Pancreas (tissue), 10 donors: ENCODE data around the gene TIPARP. TPM values are rescaled to one million over a fixed set of nuclear protein-coding genes. Genes with fewer than 3 reads are reported as not detected.
A peak's percentile ranks its signal among the peaks of the same experiment; 100 is the strongest.

Source experiments
- ATAC-seq, 4 donors: fragments of 200-7000 bp; cut with Tn5 transposase; one replicate each; pipeline versions ENCODE4 v1.8.0 to v1.9.1; 2020; ENCODE audit warnings: mild to moderate bottlenecking in 4 of 4, moderate library complexity in 4 of 4
- DNase-seq, 6 donors: peaks; one replicate each; pipeline ENCODE4 v3.0.0-alpha.2; 2020
- FAIRE-seq: peaks from 2 replicates; lab custom pipeline; 2012; peaks lifted over from hg19 to GRCh38; lab: Jason Lieb, UNC
- H3K27ac ChIP-seq, 4 donors: fragments of 200-600 bp; sonication (generic); 1 replicate in 3 of 4; 2 replicates in 1 of 4; pipeline versions ENCODE4 v1.5.0 to v1.8.0; 2020
- H3K27me3 ChIP-seq, 4 donors: fragments of 200-600 bp; one replicate each; pipeline ENCODE4 v1.8.0; 2021
- H3K36me3 ChIP-seq, 3 donors: fragments of 200-600 bp; sonication (generic) in 1 of 3; one replicate each; pipeline versions ENCODE4 v1.5.0 to v1.8.0; 2020 to 2021
- H3K4me1 ChIP-seq, 3 donors: fragments of 200-600 bp; one replicate each; pipeline ENCODE4 v1.8.0; 2021
- H3K4me3 ChIP-seq, 4 donors: fragments of 200-600 bp; sonication (generic) in 2 of 4; one replicate each; pipeline versions ENCODE4 v1.5.0 to v1.8.0; 2020 to 2021
- H3K9me3 ChIP-seq, 4 donors: fragments of 200-600 bp; one replicate each; pipeline ENCODE4 v1.8.0; 2021
- WGBS, 2 donors: extraction: QIAGEN DNeasy Blood & Tissue Kit; methylation state at CpG; one replicate each; pipeline ENCODE4 v1.1.7; 2013; 5-methylcytosine and 5-hydroxymethylcytosine counted together
- intact Hi-C, 3 donors: fragments of 100-400 bp; cut with DNase I; formaldehyde crosslinking; loops; one replicate each; pipeline versions ENCODE4 v1.11.1 to v1.14.2; 2022
- polyA plus RNA-seq, 2 donors: library from polyadenylated mRNA; stranded (reverse); fragments of 200-250 nt; gene quantifications; one replicate each; pipeline ENCODE4 v1.2.3, GENCODE V29; 2013
- total RNA-seq, 6 donors: library from RNA; stranded (reverse); fragmentation: NEBNext Ultra II Directional in 4 of 6; extraction: Animal tissue kit (Norgen Biotek cat#: 25700) in 4 of 6; gene quantifications; one replicate each; pipeline versions ENCODE4 v1.2.1 to v1.2.4, GENCODE V29; 2021 to 2023
- TF ChIP-seq, protein P1 (sequence below), 4 donors: fragments of 200-600 bp; sonication (generic) in 3 of 4; IDR thresholded peaks; one replicate each; pipeline versions ENCODE4 v1.5.0 to v1.8.0; 2021; ENCODE audit warnings: antibody characterized with exemption in 4 of 4
- donor health status: healthy with polysubstance abuse.
- donor health status: DM: no; HTN: no; CAD: no; lungs with moderate emphysema.
- donor health status: DM: no; HTN: no; CAD: no.
- donor health status: control.
- donor health status: control.
- donor health status: Bipolar disorder and iron deficiency.
- donor health status: DM: yes; HTN: yes; CAD: no.
- donor health status: DM: no; HTN: no; CAD: no.
- donor health status: DM: no; HTN: no; CAD: no.
- donor health status: DM: yes; HTN: yes; CAD: no.

The TIPARP gene
- total and polyA plus RNA-seq, 8 donors, result 6.0 to 15.0 (median 10.1) TPM

DNA sequence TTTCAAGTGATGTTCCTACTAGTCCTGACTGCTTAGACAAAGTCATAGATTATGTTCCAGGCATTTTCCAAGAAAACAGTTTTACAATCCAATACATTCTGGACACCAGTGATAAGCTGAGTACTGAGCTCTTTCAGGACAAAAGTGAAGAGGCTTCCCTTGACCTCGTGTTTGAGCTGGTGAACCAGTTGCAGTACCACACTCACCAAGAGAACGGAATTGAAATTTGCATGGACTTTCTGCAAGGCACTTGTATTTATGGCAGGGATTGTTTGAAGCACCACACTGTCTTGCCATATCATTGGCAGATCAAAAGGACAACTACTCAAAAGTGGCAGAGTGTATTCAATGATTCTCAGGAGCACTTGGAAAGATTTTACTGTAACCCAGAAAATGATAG is 3.8 kb downstream of the TIPARP start:
- TF ChIP-seq, protein P1, sequence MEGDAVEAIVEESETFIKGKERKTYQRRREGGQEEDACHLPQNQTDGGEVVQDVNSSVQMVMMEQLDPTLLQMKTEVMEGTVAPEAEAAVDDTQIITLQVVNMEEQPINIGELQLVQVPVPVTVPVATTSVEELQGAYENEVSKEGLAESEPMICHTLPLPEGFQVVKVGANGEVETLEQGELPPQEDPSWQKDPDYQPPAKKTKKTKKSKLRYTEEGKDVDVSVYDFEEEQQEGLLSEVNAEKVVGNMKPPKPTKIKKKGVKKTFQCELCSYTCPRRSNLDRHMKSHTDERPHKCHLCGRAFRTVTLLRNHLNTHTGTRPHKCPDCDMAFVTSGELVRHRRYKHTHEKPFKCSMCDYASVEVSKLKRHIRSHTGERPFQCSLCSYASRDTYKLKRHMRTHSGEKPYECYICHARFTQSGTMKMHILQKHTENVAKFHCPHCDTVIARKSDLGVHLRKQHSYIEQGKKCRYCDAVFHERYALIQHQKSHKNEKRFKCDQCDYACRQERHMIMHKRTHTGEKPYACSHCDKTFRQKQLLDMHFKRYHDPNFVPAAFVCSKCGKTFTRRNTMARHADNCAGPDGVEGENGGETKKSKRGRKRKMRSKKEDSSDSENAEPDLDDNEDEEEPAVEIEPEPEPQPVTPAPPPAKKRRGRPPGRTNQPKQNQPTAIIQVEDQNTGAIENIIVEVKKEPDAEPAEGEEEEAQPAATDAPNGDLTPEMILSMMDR (IDR thresholded peaks at IDR 0.05), result no peak
- Histone ChIP-seq H3K4me1 (peaks cover 7 to 57% (median 54%) of the 10 kb centered on the region in 3 donors), H3K27ac (no peak overlapping the region), H3K27me3 (no peaks in the 10 kb centered on the region), H3K9me3 (no peaks in the 10 kb centered on the region), H3K36me3 (peaks cover 0 to 9% (median 0%) of the 10 kb centered on the region in 3 donors), H3K4me3 (no peak overlapping the region)
- ATAC-seq, result no peak
- DNase-seq, result no peak
- FAIRE-seq, result no peak
- 77 to 87% methylated on average over 2 of the region's 2 CpGs for WGBS, 2 donors
- intact Hi-C loops, result loop anchor here in 2 of 3 donors (10.0 kb wide), 4 partner anchors 123 to 457 kb away; partner anchors contain the start of gene SSR3 (in 1 of the 2)

DNA sequence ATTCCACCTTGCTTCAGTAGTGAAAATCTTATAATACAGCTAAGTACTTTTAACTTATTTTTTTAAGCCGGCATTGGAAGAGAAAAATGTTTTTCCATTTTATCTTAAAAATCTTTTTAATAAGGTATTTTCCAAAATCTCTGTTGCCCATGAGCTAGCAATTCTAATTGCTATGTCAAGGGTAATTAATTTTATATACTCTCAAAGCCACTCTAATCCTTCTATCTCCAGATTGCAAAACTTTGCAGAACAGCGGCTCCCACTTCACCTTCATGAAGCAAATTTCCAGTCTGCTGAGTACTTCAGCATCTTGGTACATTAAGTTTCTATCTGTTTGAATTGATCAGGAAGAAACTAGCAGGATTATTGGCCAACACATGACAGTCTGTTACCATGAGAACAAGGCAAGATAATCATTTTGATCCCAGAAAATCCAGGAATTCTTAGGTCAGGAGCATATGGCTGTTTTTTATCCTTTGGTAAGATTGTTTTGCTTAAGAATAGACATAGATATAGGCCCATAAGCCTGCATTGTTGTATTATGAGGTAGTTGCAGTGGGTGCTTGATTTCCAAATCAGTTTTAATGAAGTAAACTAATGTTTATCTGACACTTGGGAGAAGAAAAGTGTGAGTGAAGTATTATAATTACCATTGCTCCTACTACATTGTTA is 6.0 kb downstream of the TIPARP start:
- 87 to 95% methylated on average over 2 of the region's 2 CpGs for WGBS, 2 donors
- TF ChIP-seq, protein P1 (IDR thresholded peaks at IDR 0.05), result no peak
- Histone ChIP-seq H3K36me3 (peaks cover 0 to 9% (median 0%) of the 10 kb centered on the region in 3 donors), H3K4me3 (no peak overlapping the region), H3K9me3 (no peaks in the 10 kb centered on the region), H3K27me3 (no peaks in the 10 kb centered on the region), H3K4me1 (peaks cover 8 to 51% (median 51%) of the 10 kb centered on the region in 3 donors), H3K27ac (peak overlapping the region in 2 of 4 donors; percentile 36 to 67)
- intact Hi-C loops, result no loop called here
- ATAC-seq (no peak), DNase-seq (no peak), FAIRE-seq (no peak)

DNA sequence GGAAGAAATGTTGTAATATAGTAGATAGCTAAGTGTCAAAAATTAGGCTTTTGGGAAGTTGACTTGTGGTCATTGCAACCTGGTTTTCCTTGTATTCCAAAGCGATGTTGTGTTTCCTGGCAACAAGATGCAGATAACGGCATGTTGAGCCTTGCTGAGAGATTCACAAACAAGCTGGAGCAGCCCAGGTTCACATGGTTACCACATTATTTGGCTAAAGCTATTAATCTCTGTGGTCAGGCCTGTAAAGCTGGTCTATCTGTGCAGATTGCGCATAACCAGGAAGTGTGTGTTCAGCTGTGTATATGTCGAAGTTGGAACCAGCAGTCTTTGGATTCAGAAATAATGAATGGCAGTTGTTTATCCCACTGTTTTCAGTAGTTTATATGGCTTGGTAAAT is 6.6 kb downstream of the TIPARP start:
- ATAC-seq (peak; percentile 82 to 91 (median 88)), FAIRE-seq (no peak), DNase-seq (peak in 4 of 6 donors; percentile 25 to 64 (median 38))
- H3K27ac ChIP-seq, result peak overlapping the region in 2 of 4 donors; percentile 36 to 67
- no peaks in the 10 kb centered on the region for H3K27me3 ChIP-seq
- H3K36me3 ChIP-seq, result peaks cover 0 to 9% (median 0%) of the 10 kb centered on the region in 3 donors
- TF ChIP-seq, protein P1 (IDR thresholded peaks at IDR 0.05), result no peak
- H3K4me1 ChIP-seq, result peaks cover 14 to 57% (median 56%) of the 10 kb centered on the region in 3 donors
- H3K4me3 ChIP-seq, result no peak overlapping the region
- no peaks in the 10 kb centered on the region for H3K9me3 ChIP-seq
- WGBS, 2 donors, result 21% methylated on average over 4 of the region's 4 CpGs
- intact Hi-C loops, result no loop called here

DNA sequence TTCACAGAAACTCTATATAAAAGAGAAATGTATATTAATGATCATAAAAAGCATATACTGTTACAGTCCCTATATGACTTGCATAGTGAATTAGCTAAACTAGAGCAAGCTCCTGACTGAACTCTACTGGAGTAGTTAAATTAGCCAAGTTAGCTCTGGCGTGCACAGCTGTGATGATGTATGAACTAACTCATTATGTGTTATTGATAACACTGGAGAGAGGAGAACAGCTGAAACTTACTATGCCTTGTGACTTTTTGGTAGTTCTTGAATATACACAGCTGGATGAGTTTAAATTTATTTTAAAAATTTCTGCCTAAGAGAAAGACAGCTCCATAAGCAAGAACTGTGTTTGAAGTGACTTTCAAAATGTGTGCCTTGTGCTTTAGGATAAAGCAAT is 8.1 kb downstream of the TIPARP start:
- intact Hi-C loops, result no loop called here
- Histone ChIP-seq H3K27me3 (no peaks in the 10 kb centered on the region), H3K27ac (no peak overlapping the region), H3K9me3 (no peaks in the 10 kb centered on the region), H3K4me1 (peaks cover 26 to 62% (median 54%) of the 10 kb centered on the region in 3 donors), H3K36me3 (peaks cover 0 to 9% (median 0%) of the 10 kb centered on the region in 3 donors), H3K4me3 (no peak overlapping the region)
- no peak for ATAC-seq
- FAIRE-seq, result no peak
- TF ChIP-seq, protein P1 (IDR thresholded peaks at IDR 0.05), result no peak
- WGBS, 2 donors, result 23% methylated on average over 1 of the region's 1 CpG
- DNase-seq, result no peak

DNA sequence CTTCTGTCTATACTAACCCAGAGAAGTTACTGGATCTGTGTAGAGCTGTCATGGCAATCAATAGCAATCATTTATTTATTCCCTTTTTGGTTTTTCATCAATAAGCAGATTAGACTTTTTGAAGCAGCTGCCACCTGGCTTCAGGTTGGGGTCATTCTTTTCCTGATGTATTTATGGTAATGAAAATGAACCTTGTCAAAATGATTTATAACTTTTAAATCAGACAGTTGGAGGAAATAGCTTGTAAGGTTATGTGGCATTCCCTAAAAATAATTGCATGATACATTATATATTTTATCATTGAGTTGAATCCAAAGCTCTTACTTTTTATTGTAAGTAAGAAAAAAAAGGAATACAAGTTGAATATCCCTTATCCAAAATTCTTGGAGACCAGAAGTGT is 8.6 kb downstream of the TIPARP start:
- no peaks in the 10 kb centered on the region for H3K27me3 ChIP-seq
- H3K27ac ChIP-seq, result no peak overlapping the region
- peaks cover 26 to 66% (median 55%) of the 10 kb centered on the region in 3 donors for H3K4me1 ChIP-seq
- H3K4me3 ChIP-seq, result no peak overlapping the region
- peaks cover 0 to 7% (median 0%) of the 10 kb centered on the region in 3 donors for H3K36me3 ChIP-seq
- ATAC-seq, result no peak
- TF ChIP-seq, protein P1 (IDR thresholded peaks at IDR 0.05), result no peak
- DNase-seq, result no peak
- no peak for FAIRE-seq
- H3K9me3 ChIP-seq, result no peaks in the 10 kb centered on the region
- intact Hi-C loops, result no loop called here
